ENCODE measurements around the gene NYAP2. TPM values are rescaled to one million over a fixed set of nuclear protein-coding genes. Genes with fewer than 3 reads are reported as not detected.

Gene NYAP2
- total RNA-seq, 2 donors from 2014 or later = 0.05 to 0.12 TPM

- TF ChIP-seq CTCF (IDR thresholded peaks at IDR 0.05) = no peak
- intact Hi-C loops (cut with DNase I) = no loop called here
- Histone ChIP-seq H3K27ac (no peak overlapping the region), H3K9ac (ENCODE audit: low read depth in 2 of 2, low read length in 2 of 2) (no peak overlapping the region), H3K27me3 (no peaks in the 10 kb centered on the region), H3K4me1 (no peaks in the 10 kb centered on the region), H3K4me3 (no peak overlapping the region), H3K36me3 (no peaks in the 10 kb centered on the region), H3K9me3 (no peaks in the 10 kb centered on the region)
- DNase-seq = no peak
These were observed 201.4 kb downstream of the NYAP2 start for GRCh38 chr2:225600865-225601264.

DNA sequence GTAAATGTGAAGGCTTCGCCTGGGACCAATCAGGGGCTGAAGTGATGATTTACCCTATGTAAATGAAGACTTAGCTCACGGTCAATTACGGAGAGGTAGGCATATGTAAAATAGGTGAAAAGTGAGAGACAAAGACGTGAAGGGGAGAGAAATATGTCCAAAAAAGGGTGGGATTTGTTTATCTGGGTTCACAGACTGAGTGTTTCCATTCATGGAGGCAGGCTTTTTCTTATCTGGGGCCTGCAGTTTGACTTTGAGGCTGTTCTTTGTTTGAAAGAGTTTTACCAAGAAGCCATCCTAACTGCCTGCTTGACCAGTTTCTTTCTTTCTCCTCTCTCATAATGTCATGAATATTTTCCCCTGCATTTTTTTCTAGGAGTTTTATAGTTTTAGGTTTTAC lies 202.7 kb downstream of the NYAP2 start:
- no peaks in the 10 kb centered on the region for H3K4me1 ChIP-seq
- no peak for TF ChIP-seq CTCF (IDR thresholded peaks at IDR 0.05)
- DNase-seq = no peak
- H3K4me3 ChIP-seq = no peak overlapping the region
- H3K27ac ChIP-seq = no peak overlapping the region
- H3K27me3 ChIP-seq = no peaks in the 10 kb centered on the region
- H3K9me3 ChIP-seq = no peaks in the 10 kb centered on the region
- H3K9ac ChIP-seq (ENCODE audit: low read depth in 2 of 2, low read length in 2 of 2) = no peak overlapping the region
- intact Hi-C loops (cut with DNase I) = no loop called here
- H3K36me3 ChIP-seq = no peaks in the 10 kb centered on the region

DNA sequence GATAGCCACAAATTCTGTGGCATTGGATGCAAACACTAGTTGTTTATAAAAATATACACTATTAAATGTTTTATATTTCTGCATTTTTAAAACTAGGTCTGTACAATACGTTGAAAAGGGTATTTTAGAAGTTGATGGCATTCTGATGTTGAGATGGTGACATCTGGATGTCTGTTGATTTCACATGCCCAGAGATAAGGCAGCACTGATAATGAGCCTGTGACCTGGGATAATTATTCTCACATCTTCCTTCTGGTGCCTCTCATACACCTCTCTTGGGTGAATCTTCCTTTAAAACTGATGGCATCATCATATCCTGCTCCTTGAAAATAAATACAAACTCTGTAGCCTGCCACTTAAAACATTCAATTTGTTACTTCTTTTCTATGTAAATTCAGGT lies 208.6 kb downstream of the NYAP2 start:
- H3K27ac ChIP-seq = no peak overlapping the region

GRCh38 chr2:225612636-225613035 lies 213.1 kb downstream of the NYAP2 start:
- Histone ChIP-seq H3K27ac (no peak overlapping the region), H3K4me1 (no peaks in the 10 kb centered on the region), H3K9me3 (no peaks in the 10 kb centered on the region), H3K36me3 (no peaks in the 10 kb centered on the region), H3K9ac (ENCODE audit: low read depth in 2 of 2, low read length in 2 of 2) (no peak overlapping the region), H3K4me3 (no peak overlapping the region), H3K27me3 (no peaks in the 10 kb centered on the region)
- TF ChIP-seq CTCF (IDR thresholded peaks at IDR 0.05) = no peak
- DNase-seq = no peak
- intact Hi-C loops (cut with DNase I) = no loop called here

More for the DNA sequence above, 208.6 kb downstream of the NYAP2 start:
- Histone ChIP-seq H3K4me1 (no peaks in the 10 kb centered on the region), H3K9me3 (no peaks in the 10 kb centered on the region), H3K4me3 (no peak overlapping the region), H3K27me3 (no peaks in the 10 kb centered on the region), H3K9ac (ENCODE audit: low read depth in 2 of 2, low read length in 2 of 2) (no peak overlapping the region), H3K36me3 (no peaks in the 10 kb centered on the region)
- intact Hi-C loops (cut with DNase I) = no loop called here
- DNase-seq = no peak
- TF ChIP-seq CTCF (IDR thresholded peaks at IDR 0.05) = no peak

GRCh38 chr2:225614915-225615314 lies 215.4 kb downstream of the NYAP2 start:
- no peak overlapping the region for H3K4me3 ChIP-seq
- no peak for DNase-seq
- TF ChIP-seq CTCF (IDR thresholded peaks at IDR 0.05) = no peak
- H3K27ac ChIP-seq = no peak overlapping the region
- H3K4me1 ChIP-seq = no peaks in the 10 kb centered on the region
- no peaks in the 10 kb centered on the region for H3K36me3 ChIP-seq
- no peaks in the 10 kb centered on the region for H3K9me3 ChIP-seq
- intact Hi-C loops (cut with DNase I) = no loop called here
- H3K9ac ChIP-seq (ENCODE audit: low read depth in 2 of 2, low read length in 2 of 2) = no peak overlapping the region
- no peaks in the 10 kb centered on the region for H3K27me3 ChIP-seq

DNA sequence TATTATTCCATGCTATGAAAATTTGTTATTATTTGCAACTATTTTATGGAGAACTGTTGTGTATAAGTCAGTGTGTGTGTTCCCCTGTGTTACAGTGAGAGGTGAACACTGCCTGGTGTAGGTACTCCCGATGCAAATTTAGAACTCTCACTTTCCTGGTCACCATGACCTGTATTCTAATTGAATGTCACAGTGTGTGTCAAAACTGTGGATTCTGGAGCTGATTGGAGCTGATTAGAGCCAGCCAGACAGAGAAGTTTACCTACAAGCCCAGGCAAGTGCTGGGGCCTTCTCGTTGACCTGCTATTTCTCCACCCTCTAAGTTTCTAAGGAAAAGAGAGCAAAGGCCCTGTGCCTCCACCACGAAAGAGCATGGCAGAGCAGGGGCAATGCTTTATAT lies 216.0 kb downstream of the NYAP2 start:
- TF ChIP-seq CTCF (IDR thresholded peaks at IDR 0.05) = no peak
- intact Hi-C loops (cut with DNase I) = no loop called here
- no peaks in the 10 kb centered on the region for H3K4me1 ChIP-seq
- no peaks in the 10 kb centered on the region for H3K27me3 ChIP-seq
- no peak overlapping the region for H3K27ac ChIP-seq
- H3K36me3 ChIP-seq = no peaks in the 10 kb centered on the region
- H3K4me3 ChIP-seq = no peak overlapping the region
- H3K9me3 ChIP-seq = no peaks in the 10 kb centered on the region
- no peak for DNase-seq
- no peak overlapping the region for H3K9ac ChIP-seq (ENCODE audit: low read depth in 2 of 2, low read length in 2 of 2)
